Measurements from ENCODE around the gene NGF. TPM values are rescaled to one million over a fixed set of nuclear protein-coding genes. Genes with fewer than 3 reads are reported as not detected.

The NGF gene
- total RNA-seq, 4 donors from 2014 or later = 2.9 to 7.5 (median 3.8) TPM

- Histone ChIP-seq H3K4me3 (no peak overlapping the region), H3K27ac (replicated peaks in 1 of 4) (no peak overlapping the region), H3K27me3 (no peaks in the 10 kb centered on the region), H3K9me3 (no peaks in the 10 kb centered on the region), H3K4me1 (peaks cover 0 to under 1% (median 0%) of the 10 kb centered on the region in 4 donors), H3K36me3 (no peaks in the 10 kb centered on the region)
- TF ChIP-seq CTCF (IDR thresholded peaks at IDR 0.05) (no peak), POLR2AphosphoS5 (IDR thresholded peaks at IDR 0.05) (no peak), POLR2A (IDR thresholded peaks at IDR 0.05; ENCODE audit: low read depth) (no peak), EP300 (IDR thresholded peaks at IDR 0.05) (no peak)
- no peak for DNase-seq (ENCODE audit: extremely low spot score)
- intact Hi-C loops (cut with DNase I) = no loop called here
- 95% methylated on average over 3 of the region's 3 CpGs for WGBS
These were observed 15.4 kb downstream of the NGF start for GRCh38 chr1:115322631-115323030.

DNA sequence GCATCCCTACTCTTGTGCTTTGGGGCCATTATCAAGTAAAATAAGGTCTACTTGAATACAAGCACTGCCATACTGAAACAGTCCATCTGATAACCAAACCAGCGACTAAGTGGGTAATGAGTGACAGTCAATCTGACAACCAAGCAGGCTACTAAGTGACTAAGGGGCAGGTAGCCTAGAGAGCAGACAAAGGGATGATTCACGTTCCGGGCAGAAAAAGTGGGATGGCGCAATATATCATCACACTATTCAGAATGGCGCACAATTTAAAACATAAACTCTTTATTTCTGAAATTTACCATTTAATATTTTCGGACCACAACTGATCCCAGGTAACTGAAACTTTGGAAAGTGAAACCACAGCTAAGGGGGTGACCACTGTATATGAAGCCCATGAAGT lies 17.7 kb downstream of the NGF start:
- Histone ChIP-seq H3K27ac (replicated peaks in 1 of 4) (no peak overlapping the region), H3K4me3 (no peak overlapping the region), H3K36me3 (no peaks in the 10 kb centered on the region), H3K4me1 (peaks cover 0 to 8% (median under 1%) of the 10 kb centered on the region in 4 donors), H3K27me3 (no peaks in the 10 kb centered on the region), H3K9me3 (no peaks in the 10 kb centered on the region)
- intact Hi-C loops (cut with DNase I) = no loop called here
- no peak for DNase-seq (ENCODE audit: extremely low spot score)
- WGBS = 92% methylated on average over 6 of the region's 6 CpGs
- TF ChIP-seq POLR2A (IDR thresholded peaks at IDR 0.05; ENCODE audit: low read depth) (no peak), EP300 (IDR thresholded peaks at IDR 0.05) (no peak), CTCF (IDR thresholded peaks at IDR 0.05) (no peak), POLR2AphosphoS5 (IDR thresholded peaks at IDR 0.05) (no peak)

GRCh38 chr1:115319706-115320105 lies 18.3 kb downstream of the NGF start:
- Histone ChIP-seq H3K4me3 (no peak overlapping the region), H3K4me1 (peaks cover 0 to 8% (median 6%) of the 10 kb centered on the region in 4 donors), H3K36me3 (no peaks in the 10 kb centered on the region), H3K27me3 (no peaks in the 10 kb centered on the region), H3K9me3 (no peaks in the 10 kb centered on the region), H3K27ac (replicated peaks in 1 of 4) (no peak overlapping the region)
- no peak for DNase-seq (ENCODE audit: extremely low spot score)
- TF ChIP-seq POLR2A (IDR thresholded peaks at IDR 0.05; ENCODE audit: low read depth) = no peak
- TF ChIP-seq EP300 (IDR thresholded peaks at IDR 0.05) = no peak
- no peak for TF ChIP-seq CTCF (IDR thresholded peaks at IDR 0.05)
- TF ChIP-seq POLR2AphosphoS5 (IDR thresholded peaks at IDR 0.05) = no peak
- intact Hi-C loops (cut with DNase I) = no loop called here
- WGBS = 85% methylated on average over 2 of the region's 5 CpGs

GRCh38 chr1:115317101-115318012 lies 20.7 kb downstream of the NGF start:
- TF ChIP-seq POLR2A (IDR thresholded peaks at IDR 0.05; ENCODE audit: low read depth) = no peak
- TF ChIP-seq CTCF (IDR thresholded peaks at IDR 0.05) = no peak
- no peak for TF ChIP-seq POLR2AphosphoS5 (IDR thresholded peaks at IDR 0.05)
- no peak for TF ChIP-seq EP300 (IDR thresholded peaks at IDR 0.05)
- H3K4me1 ChIP-seq = peaks cover 0 to 17% (median 13%) of the 10 kb centered on the region in 4 donors
- H3K4me3 ChIP-seq = no peak overlapping the region
- 89% methylated on average over 11 of the region's 11 CpGs for WGBS
- H3K9me3 ChIP-seq = no peaks in the 10 kb centered on the region
- no peaks in the 10 kb centered on the region for H3K36me3 ChIP-seq
- intact Hi-C loops (cut with DNase I) = no loop called here
- H3K27me3 ChIP-seq = no peaks in the 10 kb centered on the region
- no peak for DNase-seq (ENCODE audit: extremely low spot score)
- no peak overlapping the region for H3K27ac ChIP-seq (replicated peaks in 1 of 4)
